ENCODE results near the gene CEP135.
A peak's percentile ranks its signal among the peaks of the same experiment; 100 is the strongest.
"Not testable (repeated sequence)": the region's sequence is repeated elsewhere in the genome, so short reads cannot be mapped to it uniquely, and the experiment has no call there.

The CEP135 gene

GRCh38 chr4:55948726-55949481 lies at the start of gene CEP135:
TSS of gene CEP135 (plus strand) at chr4:55948945. CDS start at chr4:55952131, 3,186 bp downstream.
- peak; percentile 98 for DNase-seq

GRCh38 chr4:55902677-55903076 lies 46.1 kb upstream of the CEP135 start:
- DNase-seq: no peak

GRCh38 chr4:55903577-55903976 lies 45.2 kb upstream of the CEP135 start:
- DNase-seq: no peak

- DNase-seq: no peak
These were observed 44.2 kb upstream of the CEP135 start for GRCh38 chr4:55904576-55904975.

- no peak for DNase-seq
These were observed 42.4 kb upstream of the CEP135 start for GRCh38 chr4:55906323-55906722.

GRCh38 chr4:55906989-55907388 lies 41.8 kb upstream of the CEP135 start:
- DNase-seq: no peak

- no peak for DNase-seq
These were observed 41.3 kb upstream of the CEP135 start for GRCh38 chr4:55907469-55907868.

- no peak for DNase-seq
These were observed 38.6 kb upstream of the CEP135 start for GRCh38 chr4:55910140-55910539.

GRCh38 chr4:55912249-55912648 lies 36.5 kb upstream of the CEP135 start:
- DNase-seq: no peak

GRCh38 chr4:55920571-55920970 lies 28.2 kb upstream of the CEP135 start:
- DNase-seq: no peak

GRCh38 chr4:55921093-55921492 lies 27.7 kb upstream of the CEP135 start:
- DNase-seq: no peak

- no peak for DNase-seq
These were observed 23.5 kb upstream of the CEP135 start for GRCh38 chr4:55925241-55925640.

GRCh38 chr4:55926610-55927009 lies 22.1 kb upstream of the CEP135 start:
- no peak for DNase-seq

GRCh38 chr4:55927803-55928437 lies 20.8 kb upstream of the CEP135 start:
- DNase-seq: no peak

GRCh38 chr4:55928846-55929245 lies 19.9 kb upstream of the CEP135 start:
- DNase-seq: no peak

GRCh38 chr4:55931043-55931442 lies 17.7 kb upstream of the CEP135 start:
- DNase-seq: no peak

GRCh38 chr4:55931833-55932232 lies 16.9 kb upstream of the CEP135 start:
- DNase-seq: no peak

- DNase-seq: no peak
These were observed 16.2 kb upstream of the CEP135 start for GRCh38 chr4:55932511-55932910.

GRCh38 chr4:55933611-55934010 lies 15.1 kb upstream of the CEP135 start:
- DNase-seq: no peak

GRCh38 chr4:55935907-55936306 lies 12.8 kb upstream of the CEP135 start:
- DNase-seq: not testable (repeated sequence)

- no peak for DNase-seq
These were observed 10.3 kb upstream of the CEP135 start for GRCh38 chr4:55938481-55938880.

- DNase-seq: no peak
These were observed 9.3 kb upstream of the CEP135 start for GRCh38 chr4:55939421-55939820.

- peak; percentile 9 for DNase-seq
These were observed 6.8 kb upstream of the CEP135 start for GRCh38 chr4:55941881-55942396.

- DNase-seq: peak; percentile 3
These were observed 1.4 kb upstream of the CEP135 start for GRCh38 chr4:55947254-55947882.
